Measurements from ENCODE around the gene RBFA.

The RBFA gene

DNA sequence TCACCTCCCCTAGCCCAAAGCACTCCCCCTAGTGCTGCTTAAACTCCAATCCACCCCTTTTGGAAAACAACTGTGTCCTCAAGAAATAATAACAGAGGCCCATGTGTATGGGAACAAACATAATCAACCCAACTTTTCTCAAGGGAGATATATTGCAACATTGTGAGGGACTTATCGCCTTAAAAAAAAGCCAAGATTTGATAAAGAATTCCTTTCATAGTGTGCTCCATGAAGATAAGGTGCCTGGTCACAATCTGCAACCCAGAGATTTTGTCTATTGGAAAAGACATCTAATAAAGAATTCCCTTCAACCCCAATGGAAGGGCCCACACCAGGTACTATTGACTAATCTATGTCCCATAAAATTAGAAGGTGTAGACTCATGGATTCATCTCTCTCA lies 4.5 kb upstream of the RBFA start:
- no peak for DNase-seq (ENCODE audit: low read depth)

DNA sequence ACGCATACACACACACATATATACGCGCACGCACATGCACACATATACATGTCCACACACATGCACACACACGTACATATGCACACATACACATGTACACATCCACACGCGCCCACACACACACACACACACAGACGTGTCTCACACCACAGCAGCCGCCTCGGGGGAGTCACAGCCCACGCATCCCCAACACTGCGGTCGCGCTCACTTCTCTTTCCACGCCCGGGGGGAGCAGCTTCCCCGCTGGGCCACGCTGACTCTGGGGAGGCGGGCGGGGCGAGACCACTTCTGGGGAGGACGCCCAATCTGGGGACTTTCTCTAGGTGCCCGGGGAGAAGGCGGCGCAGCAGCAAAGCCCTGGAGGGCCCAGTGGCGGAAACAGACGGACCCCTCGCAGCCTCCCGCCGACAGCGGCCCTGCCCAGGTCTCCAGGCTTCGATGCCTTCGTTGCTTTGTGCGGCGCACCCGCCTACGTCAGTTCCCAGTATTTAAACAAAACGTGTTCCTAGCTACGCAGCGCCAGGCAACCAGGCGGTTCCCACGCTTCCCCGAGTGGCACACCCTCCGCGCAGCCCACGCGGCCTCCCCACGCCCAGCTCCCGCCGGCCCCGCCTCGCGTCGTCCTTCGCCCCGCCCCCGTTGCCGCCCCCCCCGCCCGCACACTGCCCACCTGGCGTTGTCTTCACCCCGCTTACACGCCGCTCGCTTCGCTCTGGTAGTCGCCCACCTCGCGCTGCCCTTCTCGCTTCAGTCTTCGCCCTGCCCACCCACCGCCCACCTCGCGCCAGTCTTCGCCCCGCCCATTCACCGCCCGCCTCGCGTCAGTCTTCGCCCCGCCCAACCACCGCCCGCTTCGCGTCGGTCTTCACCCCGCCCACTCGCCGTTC lies 810 bp upstream of the RBFA start:
- peak; percentile 42 for DNase-seq (ENCODE audit: low read depth)

DNA sequence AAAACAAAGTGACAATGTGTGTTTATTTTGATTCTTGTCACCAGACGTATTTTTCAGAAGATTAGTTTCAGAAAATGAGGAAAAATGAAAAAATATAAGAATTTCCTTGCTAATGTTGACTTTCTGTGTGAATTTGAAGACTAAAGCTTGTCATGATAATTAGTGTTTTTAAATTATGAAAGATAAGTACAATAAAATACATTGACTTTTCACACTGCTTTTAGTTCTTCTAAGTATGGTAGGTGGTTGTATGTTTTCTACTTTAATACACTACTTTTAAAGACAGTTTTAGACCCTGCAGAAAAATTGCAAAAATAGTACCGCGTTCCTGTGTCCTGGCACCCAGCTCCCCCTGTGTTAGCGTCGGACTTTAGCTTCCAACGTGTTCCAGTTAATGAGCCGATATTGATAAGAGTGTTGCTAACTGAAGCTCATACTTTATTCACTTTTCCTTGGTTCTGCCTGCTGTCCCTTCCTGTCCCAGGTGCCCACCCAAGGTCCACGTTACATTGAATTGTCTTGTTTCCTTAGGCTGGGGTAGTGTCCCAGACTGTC lies 695 bp downstream of the RBFA start:
- no peak for DNase-seq (ENCODE audit: low read depth)

DNA sequence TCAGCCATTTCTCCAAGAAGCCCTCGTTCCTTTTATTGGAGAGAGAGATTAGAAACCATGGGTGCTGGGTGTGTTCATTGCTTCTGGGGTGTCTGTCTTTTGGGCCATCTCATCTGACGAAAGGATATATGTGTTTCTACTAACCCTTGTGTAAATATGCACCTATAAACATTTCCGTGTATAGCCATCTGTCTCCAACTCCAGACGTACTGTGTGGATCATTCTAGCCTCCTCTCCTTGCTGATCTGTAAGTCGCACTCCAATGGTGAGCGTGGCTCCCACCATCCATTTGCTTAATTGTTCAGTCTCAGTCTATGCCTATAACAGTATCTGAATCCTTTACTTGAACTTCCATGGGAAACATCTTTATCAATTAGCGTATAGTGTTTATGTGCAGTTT lies 1.8 kb downstream of the RBFA start:
- DNase-seq (ENCODE audit: low read depth), result no peak

GRCh38 chr18:80037300-80037699 lies 3.1 kb downstream of the RBFA start:
- DNase-seq (ENCODE audit: low read depth), result no peak

- no peak for DNase-seq (ENCODE audit: low read depth)
Observed at GRCh38 chr18:80037869-80038630, 3.8 kb downstream of the RBFA start.

DNA sequence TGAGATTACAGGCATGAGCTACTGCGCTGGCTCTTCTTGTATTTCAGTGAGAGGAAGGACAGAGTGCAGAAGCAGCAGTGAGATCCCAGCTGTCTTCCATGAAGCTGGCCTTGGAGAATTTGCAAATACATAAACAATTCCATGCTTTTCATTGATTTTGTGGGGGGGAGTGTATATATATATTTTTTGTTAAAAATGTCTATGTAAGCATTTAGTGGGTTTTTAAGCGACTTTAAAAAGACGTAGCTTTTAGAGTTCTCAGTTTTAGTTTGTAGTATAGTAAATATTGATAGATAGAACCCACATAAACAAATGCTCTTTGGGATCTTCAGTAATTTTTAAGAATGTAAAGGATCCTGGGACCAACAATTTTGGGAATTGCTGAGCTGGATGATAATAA lies 6.3 kb downstream of the RBFA start:
- DNase-seq (ENCODE audit: low read depth), result no peak

DNA sequence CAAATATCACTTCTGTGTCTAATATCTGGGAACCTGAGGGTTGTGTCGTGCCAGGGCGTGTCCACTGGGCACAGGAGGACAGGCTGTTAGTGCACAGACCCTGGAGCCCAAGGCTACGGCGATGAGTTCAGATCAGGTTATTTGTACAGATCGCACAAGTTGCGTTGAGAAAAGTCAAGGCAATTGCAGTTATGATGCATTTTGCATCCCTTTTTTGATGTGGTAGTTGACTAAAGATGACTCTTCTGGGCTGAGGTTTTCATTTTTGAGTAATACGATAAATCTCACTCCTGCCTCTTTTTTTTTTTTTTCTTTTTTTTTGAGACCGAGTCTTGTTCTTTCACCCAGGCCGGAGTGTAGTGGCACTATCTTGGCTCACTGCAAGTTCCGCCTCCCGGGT lies 7.2 kb downstream of the RBFA start:
- no peak for DNase-seq (ENCODE audit: low read depth)

DNA sequence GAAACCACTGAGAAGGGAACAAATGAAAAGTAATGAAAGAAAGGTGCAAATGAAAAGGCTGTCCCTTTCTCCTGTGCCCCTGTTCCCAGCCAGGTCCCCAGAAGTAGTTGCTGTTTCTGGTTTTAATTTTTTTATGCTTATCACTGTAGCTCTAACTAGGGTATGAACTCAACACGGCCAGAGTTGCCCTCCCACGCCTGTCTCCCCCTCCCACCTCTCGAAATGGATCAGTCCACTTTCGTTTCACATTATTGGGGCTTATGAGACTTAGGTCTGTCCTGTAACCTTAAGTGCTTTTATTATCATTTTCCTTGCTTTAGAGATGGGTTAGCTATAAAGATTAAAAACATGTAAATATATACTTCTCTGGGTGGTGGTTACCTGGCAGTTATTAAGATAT lies 8.6 kb downstream of the RBFA start:
- no peak for DNase-seq (ENCODE audit: low read depth)

DNA sequence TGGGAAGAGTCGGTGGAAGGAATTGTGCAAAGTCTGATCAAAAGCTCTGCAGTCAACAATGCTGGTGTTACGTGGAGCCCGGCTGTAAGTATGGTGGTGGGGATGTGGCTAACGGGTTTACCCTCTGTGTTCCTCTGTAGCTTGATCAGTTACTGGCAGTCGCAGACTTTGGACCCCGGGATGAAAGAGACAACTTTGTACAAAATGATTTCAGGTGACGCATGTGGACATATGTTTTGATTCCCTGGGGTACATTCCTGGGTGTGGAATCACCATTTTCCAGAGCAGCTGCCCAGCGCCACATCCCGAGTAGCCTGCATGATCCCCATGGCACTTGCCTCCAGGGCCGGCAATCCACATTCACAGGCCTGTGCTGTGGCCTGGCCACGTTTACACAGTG lies 9.8 kb downstream of the RBFA start:
- no peak for DNase-seq (ENCODE audit: low read depth)

DNA sequence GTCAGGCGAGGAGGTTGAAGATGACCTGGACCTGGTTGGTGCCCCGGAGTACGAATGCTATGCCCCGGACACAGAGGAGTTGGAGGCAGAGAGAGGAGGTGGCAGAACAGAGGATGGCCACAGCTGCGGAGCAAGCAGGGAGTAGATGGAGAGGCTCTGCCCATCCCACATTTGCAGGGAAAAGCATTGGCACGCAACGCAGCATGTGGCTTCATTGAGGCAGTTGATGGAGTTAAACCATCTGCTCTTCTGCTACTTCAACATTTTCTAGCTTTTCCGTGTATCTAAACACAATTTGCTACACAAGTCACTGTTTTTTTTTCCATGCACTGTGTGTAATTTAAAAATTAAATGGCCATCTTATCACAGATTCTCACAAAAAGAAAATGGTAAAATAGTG lies 11.8 kb downstream of the RBFA start:
- DNase-seq (ENCODE audit: low read depth), result no peak

DNA sequence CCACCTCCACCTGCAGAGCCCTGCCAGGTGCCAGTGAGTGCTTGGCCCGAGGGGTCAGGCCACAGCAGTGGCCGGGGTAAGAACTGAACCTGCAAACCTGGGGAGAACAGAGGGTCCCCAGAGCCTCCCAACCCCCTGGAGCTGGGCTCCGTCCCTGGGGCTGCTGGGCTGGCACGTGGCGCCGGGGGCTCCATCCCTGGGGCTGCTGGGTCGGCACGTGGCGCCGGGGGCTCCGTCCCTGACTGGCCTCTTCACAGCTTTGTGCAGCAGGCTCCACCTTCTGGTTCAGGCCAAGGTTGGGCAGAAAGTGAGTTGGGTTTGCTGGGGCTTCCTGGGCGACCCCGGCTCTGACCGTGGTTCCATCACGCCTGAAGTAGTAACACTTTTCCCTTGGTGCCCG lies 12.2 kb downstream of the RBFA start:
- no peak for DNase-seq (ENCODE audit: low read depth)

GRCh38 chr18:80046961-80047541 lies 12.8 kb downstream of the RBFA start:
- DNase-seq (ENCODE audit: low read depth), result no peak

DNA sequence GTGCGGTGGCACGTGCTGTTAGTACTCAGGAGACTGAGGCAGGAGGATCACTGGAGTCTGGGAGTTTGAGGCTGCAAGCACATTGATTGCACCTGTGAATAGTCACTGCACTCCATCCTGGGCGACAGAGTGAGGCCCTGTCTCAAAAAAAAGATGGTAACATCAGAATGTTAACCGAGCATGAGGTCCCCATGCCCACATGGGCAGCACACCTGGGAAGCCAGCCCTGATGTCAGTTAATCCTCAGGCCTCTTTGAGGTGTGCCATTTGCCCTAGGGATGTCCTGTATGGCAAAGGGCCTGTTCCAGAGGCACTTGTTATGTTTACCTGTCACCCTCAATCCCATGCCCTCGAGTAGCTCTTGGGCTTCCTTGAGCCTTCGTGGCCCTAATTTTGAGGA lies 16.6 kb downstream of the RBFA start:
- no peak for DNase-seq (ENCODE audit: low read depth)

GRCh38 chr18:80056095-80056494 lies 21.9 kb downstream of the RBFA start:
- no peak for DNase-seq (ENCODE audit: low read depth)

DNA sequence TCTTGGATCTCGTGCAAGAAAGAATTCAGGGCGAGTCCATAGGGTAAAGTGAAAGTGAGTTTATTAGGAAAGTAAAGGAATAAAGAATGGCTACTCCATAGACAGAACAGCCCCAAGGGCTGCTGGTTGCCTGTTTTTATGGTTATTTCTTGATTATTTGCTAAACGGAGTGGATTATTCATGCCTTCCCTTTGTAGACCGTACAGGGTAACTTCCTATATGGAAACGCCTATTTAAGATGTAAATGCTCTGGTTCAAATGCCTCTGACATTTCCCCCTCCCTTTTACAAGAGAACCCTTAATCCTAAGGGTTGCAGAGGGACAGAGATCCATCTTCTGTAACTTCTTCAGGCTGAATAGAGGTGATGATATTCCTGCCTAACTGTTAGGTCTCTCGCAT lies 25.7 kb downstream of the RBFA start:
- no peak for DNase-seq (ENCODE audit: low read depth)

- DNase-seq (ENCODE audit: low read depth), result no peak
Observed at GRCh38 chr18:80065705-80066104, 31.5 kb downstream of the RBFA start.

- no peak for DNase-seq (ENCODE audit: low read depth)
Observed at GRCh38 chr18:80067321-80067720, 33.1 kb downstream of the RBFA start.

GRCh38 chr18:80067897-80068296 lies 33.7 kb downstream of the RBFA start:
- no peak for DNase-seq (ENCODE audit: low read depth)

DNA sequence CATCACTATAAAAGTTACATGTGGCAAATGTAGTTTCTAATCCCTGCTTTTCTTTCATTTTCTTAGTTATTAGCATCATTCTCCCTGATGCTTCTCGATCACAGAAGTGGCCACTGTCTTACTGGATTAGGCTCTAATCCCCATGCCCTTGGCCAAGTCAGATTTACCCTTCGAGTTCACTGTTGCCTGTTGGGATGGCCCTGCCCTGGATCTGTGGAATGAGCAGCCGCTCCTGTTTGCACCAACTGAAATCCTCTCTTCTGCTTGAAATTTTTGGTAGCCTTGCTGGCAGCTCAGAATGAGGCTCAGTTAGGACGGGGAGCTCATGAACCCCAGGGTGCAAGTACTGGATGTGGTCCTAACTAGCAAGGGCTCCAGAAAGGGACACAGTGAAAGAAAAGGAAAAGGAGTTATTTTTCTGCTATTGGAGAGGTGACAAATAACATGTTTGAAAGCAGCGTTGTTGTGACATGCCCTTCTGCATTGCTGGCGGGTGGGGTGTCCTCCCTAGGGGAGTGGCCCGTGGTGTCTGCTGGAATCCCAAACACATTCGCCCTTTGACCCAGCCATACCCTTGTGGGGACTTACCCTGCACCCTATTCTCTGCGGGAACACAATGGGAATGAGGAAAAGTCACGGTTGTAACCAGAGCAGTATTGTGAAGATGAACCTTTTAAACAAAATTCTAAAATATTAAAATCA lies 34.5 kb downstream of the RBFA start:
- no peak for DNase-seq (ENCODE audit: low read depth)

- no peak for DNase-seq (ENCODE audit: low read depth)
Observed at GRCh38 chr18:80070825-80071224, 36.6 kb downstream of the RBFA start.

GRCh38 chr18:80074183-80074582 lies 39.9 kb downstream of the RBFA start:
- DNase-seq (ENCODE audit: low read depth), result no peak
